Liver (tissue), 9 donors: ENCODE measurements around the gene MAN1C1. TPM values are rescaled to one million over a fixed set of nuclear protein-coding genes. Genes with fewer than 3 reads are reported as not detected.

Experiments used
- DNase-seq: peaks from one replicate; pipeline ENCODE4 v3.0.0-alpha.2; 2017; ENCODE audit warnings: low spot score
- H3K27ac ChIP-seq, 2 donors: one replicate each; pipeline ENCODE4 v1.7.0; 2013; ENCODE audit warnings: inconsistent platforms in 2 of 2, low read length in 2 of 2, control low read depth in 1 of 2, low read depth in 1 of 2, mild to moderate bottlenecking in 1 of 2
- H3K27me3 ChIP-seq, 4 donors: one replicate each; pipeline versions ENCODE4 v1.6.1 to v1.7.0; 2013; ENCODE audit warnings: low read length in 3 of 4, inconsistent platforms in 1 of 4, mild to moderate bottlenecking in 1 of 4, moderate library complexity in 1 of 4; ENCODE audit not compliant: control insufficient read depth in 4 of 4, insufficient read depth in 4 of 4
- H3K36me3 ChIP-seq, 4 donors: one replicate each; pipeline versions ENCODE4 v1.6.1 to v1.7.0; 2013; ENCODE audit warnings: low read length in 3 of 4, mild to moderate bottlenecking in 3 of 4, low read depth in 1 of 4, moderate library complexity in 1 of 4; ENCODE audit not compliant: control insufficient read depth in 4 of 4, insufficient read depth in 3 of 4
- H3K4me1 ChIP-seq, 4 donors: one replicate each; pipeline versions ENCODE4 v1.6.1 to v1.7.0; 2013; ENCODE audit warnings: low read length in 3 of 4, mild to moderate bottlenecking in 3 of 4, moderate library complexity in 1 of 4; ENCODE audit not compliant: control insufficient read depth in 4 of 4, insufficient read depth in 4 of 4
- H3K4me3 ChIP-seq, 3 donors: one replicate each; pipeline versions ENCODE4 v1.6.1 to v1.7.0; 2013; ENCODE audit warnings: low read length in 3 of 3, control low read depth in 1 of 3, low read depth in 1 of 3, mild to moderate bottlenecking in 1 of 3
- H3K9ac ChIP-seq, 2 donors: one replicate each; pipeline ENCODE4 v1.7.0; 2013; ENCODE audit warnings: low read length in 2 of 2, mild to moderate bottlenecking in 2 of 2, moderate library complexity in 2 of 2, control low read depth in 1 of 2, low read depth in 1 of 2
- H3K9me3 ChIP-seq, 4 donors: one replicate each; pipeline versions ENCODE4 v1.6.1 to v1.7.0; 2013; ENCODE audit warnings: low read length in 3 of 4; ENCODE audit not compliant: control insufficient read depth in 4 of 4
- ATF3 ChIP-seq: IDR thresholded peaks from 2 replicates; pipeline ENCODE4 v1.6.1; 2016; ENCODE audit warnings: antibody characterized with exemption
- EGR1 ChIP-seq, 2 donors: IDR thresholded peaks; 2 replicates each; pipeline ENCODE4 v1.6.1; 2016 to 2018; ENCODE audit warnings: antibody characterized with exemption in 2 of 2, low read depth in 2 of 2
- JUND ChIP-seq, 2 donors: IDR thresholded peaks; 2 replicates each; pipeline ENCODE4 v1.6.1; 2016; ENCODE audit warnings: antibody characterized with exemption in 2 of 2
- YY1 ChIP-seq: IDR thresholded peaks from 2 replicates; pipeline ENCODE4 v1.6.1; 2016; ENCODE audit warnings: antibody characterized with exemption, mild to moderate bottlenecking
- ZBTB33 ChIP-seq: IDR thresholded peaks from 2 replicates; pipeline ENCODE4 v1.6.1; 2016; ENCODE audit warnings: antibody characterized with exemption
- WGBS: extraction: QIAGEN DNeasy Blood & Tissue Kit; methylation state at CpG from one replicate; pipeline ENCODE4 v1.1.7; 2013; 5-methylcytosine and 5-hydroxymethylcytosine counted together
- polyA plus RNA-seq, 2 donors: library from polyadenylated mRNA; stranded (reverse) in 1 of 2; unstranded in 1 of 2; fragments of 200-250 nt in 1 of 2; fragments of >200 nt in 1 of 2; fragmentation: Nextera tagmentation in 1 of 2; extraction: Ambion mirVana in 1 of 2; gene quantifications; one replicate each; pipeline versions ENCODE4 v1.2.1 to v1.2.3, GENCODE V29; 2013 to 2015
- total RNA-seq, 2 donors: library from RNA; depleted of rRNA; stranded (reverse); fragments of >200 nt; gene quantifications; one replicate each; pipeline ENCODE4 v1.2.3, GENCODE V29; 2014
- donor health status: healthy.
- donor health status: healthy.
- donor health status: healthy.
- donor health status: healthy.
- donor health status: healthy.

The MAN1C1 gene
- total and polyA plus RNA-seq, 4 donors = 6.3 to 16.0 (median 8.1) TPM

DNA sequence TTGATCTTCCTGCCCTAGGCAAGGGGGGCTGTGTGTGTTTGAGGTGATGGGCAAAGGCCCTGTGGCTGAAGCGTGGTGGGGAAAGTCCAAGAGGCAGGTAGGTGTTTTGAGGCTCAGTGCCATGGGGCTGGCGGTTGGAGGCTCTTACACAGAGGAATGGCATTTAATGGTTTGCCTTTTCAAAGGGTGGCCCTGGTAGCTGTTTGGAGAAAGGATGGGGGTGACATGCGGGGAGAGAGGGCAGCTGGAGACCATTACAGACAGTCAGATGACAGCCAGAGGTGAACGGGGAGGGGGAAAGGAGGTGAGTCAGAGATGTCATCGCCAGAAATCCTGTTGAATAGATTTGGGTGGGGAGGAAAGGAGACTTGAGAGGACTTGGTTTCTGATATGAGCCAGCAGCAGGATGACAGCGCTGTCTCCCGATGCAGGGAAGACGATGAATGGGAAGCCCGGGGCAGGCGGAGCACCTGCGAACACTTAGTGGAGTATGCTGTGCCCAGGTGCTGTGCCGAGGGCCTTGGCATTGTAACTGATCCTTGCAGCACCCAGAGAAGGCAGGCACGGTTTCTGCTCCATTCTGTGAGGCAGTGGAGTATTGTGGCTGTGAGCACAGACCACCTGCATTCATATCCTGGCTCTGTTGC is 56.3 kb downstream of the MAN1C1 start:
- no peak for TF ChIP-seq ZBTB33
- H3K4me1 ChIP-seq = peaks cover 3 to 27% (median 21%) of the 10 kb centered on the region in 4 donors
- H3K27me3 ChIP-seq = no peaks in the 10 kb centered on the region
- H3K9ac ChIP-seq = no peak overlapping the region
- peaks cover 0 to 3% (median 0%) of the 10 kb centered on the region in 4 donors for H3K9me3 ChIP-seq
- WGBS = 94% methylated on average over 13 of the region's 13 CpGs
- H3K36me3 ChIP-seq = no peaks in the 10 kb centered on the region
- peak overlapping the region in 1 of 2 donors; percentile 7 for H3K27ac ChIP-seq
- no peak for DNase-seq
- H3K4me3 ChIP-seq = no peak overlapping the region

- WGBS = 95% methylated on average over 3 of the region's 3 CpGs
- Histone ChIP-seq H3K27ac (no peak overlapping the region), H3K4me3 (no peak overlapping the region)
Observed at GRCh38 chr1:25673456-25673855, 56.9 kb downstream of the MAN1C1 start.

DNA sequence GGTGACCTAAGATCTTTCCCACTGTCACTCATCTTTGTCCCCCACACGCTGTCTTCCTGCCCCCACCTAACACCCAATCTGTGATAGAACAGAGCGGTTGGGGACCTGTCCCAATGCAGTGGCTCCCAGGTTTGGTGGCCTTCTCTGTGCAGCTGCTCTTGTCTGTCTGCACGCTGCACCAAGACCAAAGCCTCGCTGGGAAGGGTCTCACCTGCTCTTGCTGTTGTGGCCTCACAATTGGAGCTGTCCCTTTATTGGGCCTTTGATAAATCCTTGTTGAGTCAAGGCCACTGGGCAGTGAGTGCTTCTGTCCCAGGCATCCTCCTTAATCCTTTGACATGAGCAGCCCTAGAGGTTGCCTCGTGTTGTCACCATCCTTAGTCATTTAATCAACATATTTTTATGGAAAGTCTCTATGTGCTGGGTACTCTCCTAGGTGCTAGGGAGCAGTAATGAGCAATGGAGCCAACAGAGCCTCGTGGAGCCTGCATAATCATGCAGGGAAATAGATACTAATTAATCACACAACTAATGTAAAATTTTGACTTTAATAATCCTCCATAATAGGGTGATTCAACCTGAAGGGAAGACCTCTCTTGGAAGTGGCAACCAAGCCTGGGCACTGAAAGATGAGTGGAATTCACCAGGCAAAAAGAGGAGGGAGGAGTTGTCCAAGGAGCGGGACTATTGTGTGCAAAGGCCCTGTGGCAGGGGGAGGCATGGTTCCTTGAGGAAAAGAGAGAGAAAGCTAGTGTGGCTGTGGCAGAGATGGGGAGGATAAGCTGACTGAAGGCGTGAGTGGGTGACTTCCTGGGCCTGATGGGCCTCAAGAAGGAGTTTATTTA is 57.6 kb downstream of the MAN1C1 start:
- Histone ChIP-seq H3K27me3 (no peaks in the 10 kb centered on the region), H3K36me3 (no peaks in the 10 kb centered on the region), H3K4me1 (peaks cover 3 to 27% (median 21%) of the 10 kb centered on the region in 4 donors), H3K9ac (no peak overlapping the region), H3K27ac (no peak overlapping the region), H3K9me3 (peaks cover 0 to 3% (median 0%) of the 10 kb centered on the region in 4 donors), H3K4me3 (no peak overlapping the region)
- TF ChIP-seq ATF3 (no peak), JUND (IDR thresholded peaks at IDR 0.05) (no peak), ZBTB33 (no peak), EGR1 (IDR thresholded peaks at IDR 0.05; ENCODE audit: low read depth in 2 of 2) (no peak), YY1 (no peak)
- 93% methylated on average over 8 of the region's 8 CpGs for WGBS
- DNase-seq = no peak

More at GRCh38 chr1:25673456-25673855, 56.9 kb downstream of the MAN1C1 start:
- TF ChIP-seq ZBTB33 = no peak
- H3K36me3 ChIP-seq = no peaks in the 10 kb centered on the region
- H3K27me3 ChIP-seq = no peaks in the 10 kb centered on the region
- peaks cover 0 to 3% (median 0%) of the 10 kb centered on the region in 4 donors for H3K9me3 ChIP-seq
- no peak for DNase-seq
- peaks cover 3 to 27% (median 21%) of the 10 kb centered on the region in 4 donors for H3K4me1 ChIP-seq
- H3K9ac ChIP-seq = no peak overlapping the region
